ENCODE measurements around the gene NOXA1. TPM values are rescaled to one million over a fixed set of nuclear protein-coding genes. Genes with fewer than 3 reads are reported as not detected.

Gene NOXA1
- total and polyA plus RNA-seq, 9 of the 15 experiments (the other 6 are each of a cell fraction or from before 2014, with no cell fraction given): 0.07 to 1.2 (median 0.20) TPM; not detected in 4

DNA sequence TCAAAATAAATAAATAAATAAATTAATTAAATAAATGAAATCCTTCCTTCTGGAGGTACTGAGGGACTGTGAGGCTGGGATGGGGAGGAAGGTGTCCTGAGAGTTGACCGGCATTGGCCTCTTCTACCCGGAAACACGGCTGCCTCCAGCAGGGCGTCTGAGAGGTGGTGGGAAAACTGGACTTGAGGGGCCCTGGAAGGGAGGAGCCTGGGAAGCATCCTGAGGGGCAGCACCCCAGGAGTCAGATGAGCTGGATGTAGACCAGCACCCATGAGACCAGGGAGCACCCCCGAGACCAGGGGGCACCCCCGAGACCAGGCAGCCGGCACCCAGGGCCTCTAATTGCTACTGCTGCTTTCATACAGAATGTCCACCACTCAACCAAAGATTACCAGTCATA is 44.7 kb downstream of the NOXA1 start:
- Histone ChIP-seq H3K9ac (ENCODE audit: insufficient read depth in 1 of 2, low read depth in 2 of 2, low read length in 2 of 2) (no peak overlapping the region; a peak in 1 of 4 replicates), H3K9me3 (replicated peaks; ENCODE audit: control insufficient read depth, insufficient read depth, low read depth, low read length) (peaks cover under 1% of the 10 kb centered on the region; the same call in 1 of the 2 replicates), H3K27ac (ENCODE audit: extremely low read depth, low read depth, low read length) (no peak overlapping the region), H3K36me3 (ENCODE audit: control insufficient read depth, insufficient read depth, low read length) (no peaks in the 10 kb centered on the region), H3K4me2 (ENCODE audit: insufficient read depth, low read length) (no peak overlapping the region), H3K4me3 (no peak overlapping the region), H3K4me1 (replicated peaks in 1 of 2; ENCODE audit: control insufficient read depth in 2 of 2, insufficient read depth in 2 of 2, low read length in 2 of 2) (peaks cover 0 to 40% of the 10 kb centered on the region in 2 experiments; a peak in 2 of 5 replicates), H3K9me1 (ENCODE audit: control insufficient read depth, insufficient read depth, low read length) (no peaks in the 10 kb centered on the region), H3K27me3 (ENCODE audit: control insufficient read depth in 2 of 2, insufficient read depth in 2 of 2, low read length in 2 of 2) (no peaks in the 10 kb centered on the region), H2AFZ (ENCODE audit: low read depth, low read length) (no peak overlapping the region), H3K79me2 (ENCODE audit: control insufficient read depth, insufficient read depth, low read length) (no peaks in the 10 kb centered on the region), H4K20me1 (replicated peaks; ENCODE audit: control insufficient read depth, insufficient read depth, low read length) (no peaks in the 10 kb centered on the region)
- ATAC-seq: no peak
- DNase-seq (ENCODE audit: extremely low read depth in 1 of 4, low spot score in 3 of 4): no peak
- FAIRE-seq: no peak
- TF ChIP-seq ZNF444 (CRISPR knock-in tag; IDR thresholded peaks at IDR 0.05): no peak
- TF ChIP-seq ZNF75A (CRISPR knock-in tag; IDR thresholded peaks at IDR 0.05): no peak
- no peak for TF ChIP-seq ZNF695 (CRISPR knock-in tag; IDR thresholded peaks at IDR 0.05)
- TF ChIP-seq, protein P1, sequence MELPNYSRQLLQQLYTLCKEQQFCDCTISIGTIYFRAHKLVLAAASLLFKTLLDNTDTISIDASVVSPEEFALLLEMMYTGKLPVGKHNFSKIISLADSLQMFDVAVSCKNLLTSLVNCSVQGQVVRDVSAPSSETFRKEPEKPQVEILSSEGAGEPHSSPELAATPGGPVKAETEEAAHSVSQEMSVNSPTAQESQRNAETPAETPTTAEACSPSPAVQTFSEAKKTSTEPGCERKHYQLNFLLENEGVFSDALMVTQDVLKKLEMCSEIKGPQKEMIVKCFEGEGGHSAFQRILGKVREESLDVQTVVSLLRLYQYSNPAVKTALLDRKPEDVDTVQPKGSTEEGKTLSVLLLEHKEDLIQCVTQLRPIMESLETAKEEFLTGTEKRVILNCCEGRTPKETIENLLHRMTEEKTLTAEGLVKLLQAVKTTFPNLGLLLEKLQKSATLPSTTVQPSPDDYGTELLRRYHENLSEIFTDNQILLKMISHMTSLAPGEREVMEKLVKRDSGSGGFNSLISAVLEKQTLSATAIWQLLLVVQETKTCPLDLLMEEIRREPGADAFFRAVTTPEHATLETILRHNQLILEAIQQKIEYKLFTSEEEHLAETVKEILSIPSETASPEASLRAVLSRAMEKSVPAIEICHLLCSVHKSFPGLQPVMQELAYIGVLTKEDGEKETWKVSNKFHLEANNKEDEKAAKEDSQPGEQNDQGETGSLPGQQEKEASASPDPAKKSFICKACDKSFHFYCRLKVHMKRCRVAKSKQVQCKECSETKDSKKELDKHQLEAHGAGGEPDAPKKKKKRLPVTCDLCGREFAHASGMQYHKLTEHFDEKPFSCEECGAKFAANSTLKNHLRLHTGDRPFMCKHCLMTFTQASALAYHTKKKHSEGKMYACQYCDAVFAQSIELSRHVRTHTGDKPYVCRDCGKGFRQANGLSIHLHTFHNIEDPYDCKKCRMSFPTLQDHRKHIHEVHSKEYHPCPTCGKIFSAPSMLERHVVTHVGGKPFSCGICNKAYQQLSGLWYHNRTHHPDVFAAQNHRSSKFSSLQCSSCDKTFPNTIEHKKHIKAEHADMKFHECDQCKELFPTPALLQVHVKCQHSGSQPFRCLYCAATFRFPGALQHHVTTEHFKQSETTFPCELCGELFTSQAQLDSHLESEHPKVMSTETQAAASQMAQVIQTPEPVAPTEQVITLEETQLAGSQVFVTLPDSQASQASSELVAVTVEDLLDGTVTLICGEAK (IDR thresholded peaks at IDR 0.05): no peak
- TF ChIP-seq, protein P1 (CRISPR knock-in tag; IDR thresholded peaks at IDR 0.05): no peak
- TF ChIP-seq RUNX1 (IDR thresholded peaks at IDR 0.05; ENCODE audit: low read depth): no peak
- POLR2A ChIA-PET: interaction anchor here (0.6 kb wide), 1 partner anchor 146 kb away, joined by 6 read pairs; no protein-coding TSS in a partner anchor
- intact Hi-C loops (cut with micrococcal nuclease) (no loop called here), in situ Hi-C loops (cut with MboI) (no loop called here)
- WGBS (ENCODE audit: insufficient coverage, low coverage, missing lambda C conversion rate): 75% methylated on average over 7 of the region's 7 CpGs
- CTCF ChIA-PET (ENCODE audit: low intra/inter-chr PET ratio): no interaction called here
- no TSS peak for BruUV-seq (replicated peaks)
